ENCODE data around the gene FRAS1. TPM values are rescaled to one million over a fixed set of nuclear protein-coding genes. Genes with fewer than 3 reads are reported as not detected.

Gene FRAS1
- total and polyA plus RNA-seq, 2 of the 8 experiments (the other 6 are each of a cell fraction or from before 2014, with no cell fraction given) = 38.5 to 109 TPM

DNA sequence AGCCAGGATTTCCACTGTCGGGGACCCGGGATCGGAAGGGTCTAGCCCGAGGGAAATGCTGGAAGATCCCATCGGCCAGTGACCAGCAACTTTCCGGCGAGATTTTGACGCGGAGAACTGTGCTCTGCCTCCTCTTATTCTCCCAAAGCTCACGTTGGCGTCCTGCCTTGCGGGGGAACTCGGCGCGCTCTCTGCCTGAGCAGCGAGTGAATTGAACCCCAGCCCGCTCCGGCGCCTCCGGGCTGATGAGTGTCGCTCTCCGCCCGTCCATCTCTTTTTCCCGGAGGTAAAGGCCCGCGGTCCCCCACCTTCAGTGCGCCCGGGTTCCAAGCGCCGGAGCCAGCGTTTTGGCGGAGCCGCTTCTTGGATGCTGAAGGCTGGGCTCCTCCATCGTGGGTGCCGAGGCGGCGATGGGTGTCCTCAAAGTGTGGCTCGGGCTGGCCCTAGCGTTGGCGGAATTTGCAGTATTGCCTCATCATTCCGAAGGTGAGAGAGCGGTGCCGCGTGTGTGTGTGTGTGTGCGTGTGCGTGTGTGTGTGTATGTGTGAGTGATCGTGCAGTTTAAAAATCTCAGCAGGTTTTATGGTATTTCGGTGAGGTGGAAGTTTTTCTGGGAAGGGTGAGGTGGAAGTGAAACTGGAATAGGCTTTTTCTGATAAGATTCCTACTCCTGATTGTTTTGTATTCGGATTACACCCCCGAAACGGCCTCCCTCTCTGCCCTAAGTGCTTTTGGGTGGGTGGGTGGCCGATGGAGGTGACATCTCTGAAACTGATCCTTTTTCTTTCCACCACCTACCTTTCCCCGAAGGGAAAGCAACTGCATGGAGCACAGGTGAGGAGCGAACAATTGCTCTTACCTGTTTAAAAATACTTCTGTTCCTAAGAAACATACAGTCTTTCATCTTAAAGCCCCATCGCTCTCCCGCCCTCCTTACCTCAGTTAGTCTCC, 752 bp downstream of the FRAS1 start (continued):
- TF ChIP-seq CHD7 (IDR thresholded peaks at IDR 0.05; ENCODE audit: insufficient replicate concordance, low read length) = no peak
- TF ChIP-seq SP2 (IDR thresholded peaks at IDR 0.05; ENCODE audit: low read length) = no peak
- peak; percentile 81 for TF ChIP-seq CEBPB (IDR thresholded peaks at IDR 0.05; ENCODE audit: low read depth, low read length)
- TF ChIP-seq ZNF274 (IDR thresholded peaks at IDR 0.05; ENCODE audit: borderline replicate concordance, extremely low read depth, low read length) = no peak
- no peak for TF ChIP-seq RXRA (IDR thresholded peaks at IDR 0.05; ENCODE audit: insufficient read depth, low read depth, low read length)
- no peak for TF ChIP-seq SIX5 (IDR thresholded peaks at IDR 0.05; ENCODE audit: low read depth, low read length)
- TF ChIP-seq EZH2 (IDR thresholded peaks at IDR 0.05; ENCODE audit: low read depth, low read length, severe bottlenecking) = peak; percentile 37
- TF ChIP-seq MAX (IDR thresholded peaks at IDR 0.05) = peak; percentile 36; the same call in 1 of the 2 replicates
- TF ChIP-seq SAP30 (IDR thresholded peaks at IDR 0.05; ENCODE audit: insufficient read depth, insufficient replicate concordance, low read length) = peak; percentile 76

Measured in H1 (cell line).